T-helper 2 cell (primary cell): Measurements from ENCODE around the gene ZNF462.

Experiments
- DNase-seq, 5 experiments: peaks; one replicate each; pipeline versions ENCODE4 v3.0.0 to v3.0.0-alpha.2; 2012 to 2022

The ZNF462 gene

GRCh38 chr9:106929471-106930177, 66.7 kb downstream of the ZNF462 start:
- no peak for DNase-seq

GRCh38 chr9:106930477-106930876, 67.5 kb downstream of the ZNF462 start:
- DNase-seq = no peak

GRCh38 chr9:106931466-106931865, 68.5 kb downstream of the ZNF462 start:
- DNase-seq = no peak

DNA sequence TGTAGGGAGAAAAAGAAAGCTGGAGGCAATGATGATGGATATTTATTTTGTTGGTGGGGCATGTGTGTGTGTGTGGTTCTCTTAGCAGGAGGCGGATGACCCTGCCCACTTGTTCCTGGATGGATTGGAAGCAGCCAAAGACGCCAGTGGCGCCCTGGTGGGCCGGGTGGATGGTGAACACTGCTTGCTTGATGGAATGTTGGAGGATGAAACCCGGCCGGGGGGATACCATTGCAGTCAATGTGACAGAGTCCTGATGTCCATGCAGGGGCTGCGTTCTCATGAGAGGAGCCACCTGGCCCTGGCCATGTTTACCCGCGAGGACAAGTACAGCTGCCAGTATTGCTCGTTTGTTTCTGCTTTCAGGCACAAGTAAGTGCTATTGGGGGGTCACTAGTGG, 69.2 kb downstream of the ZNF462 start:
- no peak for DNase-seq

- DNase-seq = no peak
Observed at GRCh38 chr9:106932675-106933074, 69.7 kb downstream of the ZNF462 start.

DNA sequence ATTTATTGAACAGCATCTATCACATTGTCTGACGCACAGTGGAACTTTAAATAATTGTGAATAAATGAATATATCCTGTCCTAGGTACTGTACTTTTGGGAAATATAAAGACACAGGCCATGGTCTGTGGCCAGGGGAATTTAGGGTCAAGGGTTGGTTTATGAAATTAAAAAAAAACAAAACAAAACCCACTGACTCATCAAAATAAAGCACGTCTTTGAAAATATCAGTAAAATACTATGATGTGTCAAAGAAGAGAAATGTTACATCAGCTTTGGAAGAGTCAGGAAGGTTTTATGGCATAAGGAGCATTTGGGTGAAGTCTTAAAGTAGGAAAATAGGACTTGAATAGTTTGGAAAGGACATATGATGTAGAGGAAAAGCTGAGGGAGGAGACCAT, 70.5 kb downstream of the ZNF462 start:
- DNase-seq = no peak

- no peak for DNase-seq
Observed at GRCh38 chr9:106934442-106935238, 71.7 kb downstream of the ZNF462 start.

DNA sequence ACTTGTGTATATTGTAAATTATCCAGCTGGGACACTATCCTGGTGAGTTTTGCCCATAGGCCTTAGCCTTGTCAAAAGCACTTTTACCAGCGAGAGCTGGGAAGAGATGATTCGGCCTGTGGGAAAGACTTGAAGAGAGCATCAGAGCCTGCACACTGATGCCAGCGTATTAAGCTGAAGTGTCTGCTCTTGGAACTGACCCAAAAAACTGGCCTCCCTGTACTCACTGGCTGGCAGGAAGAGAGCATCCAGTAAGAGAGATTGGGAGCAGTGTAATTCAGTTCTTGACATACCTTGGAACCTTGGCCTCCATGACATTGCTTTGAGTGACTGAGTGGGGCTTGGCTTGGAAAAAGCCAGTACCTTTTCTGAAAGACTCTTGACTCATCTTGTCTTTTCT, 73.7 kb downstream of the ZNF462 start:
- no peak for DNase-seq

GRCh38 chr9:106941916-106942315, 79.0 kb downstream of the ZNF462 start:
- no peak for DNase-seq

DNA sequence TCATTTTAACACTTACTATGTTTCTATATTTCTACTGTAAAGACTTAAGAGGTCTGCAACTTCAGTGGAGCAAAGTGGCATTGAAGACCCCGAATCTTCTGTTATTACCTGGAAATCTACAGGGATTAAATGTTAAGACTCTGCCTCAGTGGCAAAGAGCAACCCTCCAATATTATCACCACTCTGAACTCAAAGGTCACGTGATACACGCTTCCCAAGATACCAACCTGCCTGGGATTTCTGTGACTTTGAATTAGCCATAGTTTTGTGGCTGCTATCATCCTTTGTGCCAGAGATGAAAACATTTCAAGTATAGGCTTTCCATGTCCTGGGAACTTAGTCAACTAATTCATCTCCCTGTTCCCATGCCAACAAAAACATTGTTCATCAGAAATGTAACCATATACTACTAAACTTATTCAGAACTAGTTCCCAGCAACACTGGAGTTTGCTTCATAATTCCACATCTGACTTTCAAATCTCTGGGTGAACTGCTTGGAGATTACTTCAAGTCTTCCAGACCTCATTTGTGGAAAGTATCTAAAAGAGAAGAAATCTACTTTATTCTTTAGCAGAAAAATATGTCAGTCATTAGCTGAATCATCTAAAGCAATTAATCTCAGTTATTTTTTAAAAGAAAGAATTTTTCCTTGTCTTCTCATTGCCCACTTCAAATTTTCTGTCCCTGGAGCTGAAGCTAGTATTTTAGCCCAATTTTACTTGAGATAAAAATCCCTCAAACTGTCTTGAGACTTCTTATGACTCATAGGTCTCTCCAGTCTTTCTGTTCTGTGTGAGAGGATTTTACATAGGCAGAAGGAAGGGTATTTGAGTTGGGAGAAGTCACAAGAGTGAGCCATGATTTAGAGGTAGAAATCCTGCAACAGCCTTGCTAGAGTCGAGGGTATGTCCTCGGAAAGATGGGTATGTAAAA, 83.0 kb downstream of the ZNF462 start:
- no peak for DNase-seq

- DNase-seq = no peak
Observed at GRCh38 chr9:106947106-106947900, 84.3 kb downstream of the ZNF462 start.

GRCh38 chr9:106953174-106953573, 90.2 kb downstream of the ZNF462 start:
- no peak for DNase-seq

DNA sequence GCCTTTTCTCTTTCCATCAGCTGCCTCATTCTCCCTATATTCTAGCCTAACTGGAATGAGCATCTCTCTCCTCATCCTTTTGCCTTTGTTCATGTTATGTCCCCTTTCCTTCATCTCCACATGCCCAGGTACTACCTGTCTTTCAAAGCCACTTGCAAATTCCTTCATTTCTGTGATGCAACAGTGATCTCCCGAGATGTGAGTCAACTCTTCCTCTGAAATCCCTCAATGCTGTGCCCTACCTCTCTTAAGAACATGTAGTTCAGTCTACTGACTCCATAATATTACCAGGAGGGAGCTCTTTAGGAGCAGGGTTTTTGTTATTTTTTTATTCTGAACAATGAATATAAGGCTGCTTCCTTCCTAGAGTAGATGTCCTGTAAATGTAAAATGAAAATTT, 91.6 kb downstream of the ZNF462 start:
- no peak for DNase-seq

- DNase-seq = no peak
Observed at GRCh38 chr9:106954974-106955850, 92.2 kb downstream of the ZNF462 start.

GRCh38 chr9:106956971-106957370, 94.0 kb downstream of the ZNF462 start:
- DNase-seq = no peak

DNA sequence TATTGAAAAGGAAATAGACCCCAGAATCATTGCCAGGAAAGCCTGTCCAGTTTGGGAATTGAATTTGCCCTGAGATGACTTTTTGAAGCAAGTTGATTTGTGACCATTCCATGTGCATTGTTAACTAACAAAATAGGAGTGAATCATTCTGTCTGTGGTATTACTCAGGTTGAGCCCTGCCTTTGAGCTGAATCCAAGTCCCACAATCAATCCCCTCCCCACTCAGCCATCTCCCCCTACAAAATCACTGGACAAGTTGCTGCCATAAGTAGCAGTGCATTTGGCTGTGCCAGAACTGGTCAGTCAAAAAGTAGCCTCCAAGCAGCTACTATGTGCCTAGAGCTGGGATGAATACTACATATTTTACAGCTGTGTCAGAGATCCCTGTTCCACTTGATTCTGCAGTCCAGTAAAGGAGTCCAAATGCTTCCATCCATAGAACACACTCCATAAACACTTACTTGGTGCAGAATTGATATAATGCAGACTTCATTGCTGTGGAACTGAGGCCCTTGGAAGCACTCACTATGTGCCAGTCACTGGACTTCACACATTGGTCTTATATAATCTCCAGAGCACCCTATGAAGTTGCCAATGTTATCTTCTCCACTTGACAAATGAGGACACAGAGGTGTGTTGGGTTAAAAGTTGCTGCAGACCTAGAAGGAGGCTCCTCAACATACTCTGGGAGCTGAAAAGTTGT, 96.1 kb downstream of the ZNF462 start:
- DNase-seq = no peak

DNA sequence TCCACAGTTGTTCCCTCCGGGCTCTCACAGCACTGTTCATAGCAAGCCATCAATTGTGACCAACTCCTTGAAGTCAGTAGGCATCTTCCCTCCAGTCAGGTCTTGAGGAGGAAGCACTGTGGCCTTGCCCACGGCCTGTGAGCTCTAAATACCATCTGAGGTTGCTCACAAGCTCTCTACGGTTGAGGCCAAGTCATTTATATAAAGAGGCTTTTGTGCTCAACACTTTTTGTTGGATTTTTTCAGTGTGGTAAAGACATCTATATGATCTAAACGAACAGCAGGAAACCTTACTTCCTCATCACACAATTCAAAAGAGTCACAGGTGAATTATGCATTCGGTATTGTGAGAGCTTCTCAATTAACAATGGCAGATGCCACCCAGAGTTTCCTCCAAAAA, 97.3 kb downstream of the ZNF462 start:
- peak in 1 of 5 experiments; percentile 3 for DNase-seq

DNA sequence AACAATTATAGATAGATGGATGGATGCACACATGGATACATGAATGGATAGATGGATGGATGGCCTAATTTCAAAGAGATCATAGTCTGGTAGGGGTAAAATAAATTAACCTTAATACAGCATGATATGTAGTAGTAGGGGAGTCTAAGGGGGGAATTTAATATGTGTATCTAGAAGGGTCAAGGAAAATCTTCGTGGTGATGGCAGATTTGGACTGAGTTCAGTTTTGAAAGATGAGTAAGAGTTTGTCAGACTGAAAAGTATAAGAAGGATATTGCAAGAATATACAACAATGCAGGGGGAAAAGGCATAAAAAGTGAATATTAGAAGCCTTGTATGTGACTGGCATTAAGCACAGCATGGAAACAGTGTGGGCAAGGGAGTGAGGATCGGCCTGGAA, 98.7 kb downstream of the ZNF462 start:
- no peak for DNase-seq

DNA sequence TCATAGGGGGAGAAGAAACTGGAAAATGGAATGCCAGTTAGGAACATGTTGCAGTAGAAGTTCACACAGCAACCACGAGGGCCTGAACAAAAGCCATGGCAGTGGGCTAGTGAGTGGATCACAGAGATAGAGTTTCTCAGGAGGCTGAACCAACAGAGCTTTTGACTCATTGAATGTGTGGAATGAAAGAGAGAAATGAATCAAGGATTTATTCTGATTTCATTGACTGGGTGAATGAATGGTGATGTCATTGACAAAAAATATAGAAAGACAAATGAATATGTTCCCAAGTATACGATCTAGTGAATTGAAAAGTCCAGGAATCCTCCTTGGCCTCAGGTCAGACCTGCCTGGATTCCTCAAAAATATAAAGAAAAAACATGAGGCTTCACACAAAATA, 99.2 kb downstream of the ZNF462 start:
- no peak for DNase-seq

DNA sequence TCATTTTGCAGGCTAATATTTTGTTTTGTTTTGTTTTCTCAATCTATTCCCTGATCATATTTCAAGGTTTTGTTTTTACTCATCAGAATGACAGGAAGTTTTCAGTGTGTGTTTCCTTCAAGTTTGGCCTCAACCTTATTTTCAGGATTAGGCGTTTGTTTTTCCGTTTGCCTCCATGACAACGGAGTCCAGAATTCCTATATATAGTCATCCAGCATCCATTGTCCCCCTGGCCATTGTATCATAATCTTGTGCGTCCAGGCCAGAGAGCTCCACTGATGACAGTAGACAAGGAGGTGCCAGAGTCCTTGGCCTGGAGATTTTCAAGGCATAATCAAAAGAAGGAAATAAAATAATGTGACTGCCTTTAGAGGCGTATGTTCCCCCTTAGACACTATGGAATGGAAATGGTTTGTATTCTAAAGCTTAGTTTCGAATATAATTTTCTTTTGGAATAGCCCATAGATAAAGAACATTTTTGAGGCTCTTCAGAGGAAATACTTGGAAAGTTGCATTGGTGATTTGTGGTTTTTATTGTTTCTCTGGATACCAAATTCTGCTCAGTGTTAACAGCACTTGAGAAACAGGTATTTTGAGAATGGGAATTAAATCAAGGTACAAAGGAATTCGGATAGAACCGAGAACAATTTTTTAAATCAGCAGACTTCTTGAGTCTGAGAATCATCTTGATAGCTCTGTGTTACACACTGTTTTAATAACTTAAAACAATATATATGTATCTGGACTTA, 99.8 kb downstream of the ZNF462 start:
- no peak for DNase-seq
